Measurements from ENCODE around the gene COX8A.

Gene COX8A

GRCh38 chr11:63991558-63991957 is 17.1 kb downstream of the COX8A start:
- no peak for DNase-seq (ENCODE audit: low spot score)
- TF ChIP-seq CTCF (IDR thresholded peaks at IDR 0.05; ENCODE audit: extremely low read depth, missing control alignments): no peak

- no peak for DNase-seq (ENCODE audit: low spot score)
- TF ChIP-seq CTCF (IDR thresholded peaks at IDR 0.05; ENCODE audit: extremely low read depth, missing control alignments): no peak
Observed at GRCh38 chr11:63993100-63993499, 18.7 kb downstream of the COX8A start.

GRCh38 chr11:63993993-63994392 is 19.6 kb downstream of the COX8A start:
- no peak for TF ChIP-seq CTCF (IDR thresholded peaks at IDR 0.05; ENCODE audit: extremely low read depth, missing control alignments)
- no peak for DNase-seq (ENCODE audit: low spot score)

- no peak for DNase-seq (ENCODE audit: low spot score)
- TF ChIP-seq CTCF (IDR thresholded peaks at IDR 0.05; ENCODE audit: extremely low read depth, missing control alignments): no peak
Observed at GRCh38 chr11:63996512-63996911, 22.1 kb downstream of the COX8A start.

- no peak for DNase-seq (ENCODE audit: low spot score)
- TF ChIP-seq CTCF (IDR thresholded peaks at IDR 0.05; ENCODE audit: extremely low read depth, missing control alignments): no peak
Observed at GRCh38 chr11:63997104-63997700, 22.8 kb downstream of the COX8A start.

- no peak for TF ChIP-seq CTCF (IDR thresholded peaks at IDR 0.05; ENCODE audit: extremely low read depth, missing control alignments)
- DNase-seq (ENCODE audit: low spot score): no peak
Observed at GRCh38 chr11:63997801-63998337, 23.4 kb downstream of the COX8A start.

- no peak for DNase-seq (ENCODE audit: low spot score)
- TF ChIP-seq CTCF (IDR thresholded peaks at IDR 0.05; ENCODE audit: extremely low read depth, missing control alignments): no peak
Observed at GRCh38 chr11:63998558-63999348, 24.3 kb downstream of the COX8A start.
